ENCODE results near the gene USP15.
A peak's percentile ranks its signal among the peaks of the same experiment; 100 is the strongest.

The USP15 gene

DNA sequence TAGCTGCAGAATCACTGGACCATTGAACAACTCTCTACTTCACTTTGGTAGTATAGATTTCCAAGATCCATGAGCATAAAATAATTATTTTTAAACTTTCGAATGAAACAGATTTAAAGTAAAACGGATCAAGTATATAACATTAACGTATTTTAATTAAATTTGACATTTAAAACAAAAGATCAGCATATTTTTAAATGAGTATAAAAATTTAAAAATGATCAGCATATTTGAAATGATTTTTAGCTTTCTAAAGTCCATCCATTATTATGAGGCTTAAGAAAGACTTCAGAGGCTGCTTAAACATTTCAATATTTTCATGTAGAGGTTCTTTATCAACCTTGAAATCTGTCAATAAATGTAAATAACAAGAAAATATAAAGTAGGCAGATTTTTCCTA is 5.2 kb upstream of the USP15 start:
- Histone ChIP-seq H3K27ac (ENCODE audit: low read depth, low read length) (no peak overlapping the region), H3K36me3 (ENCODE audit: control insufficient read depth, low read length) (peaks cover 4% of the 10 kb centered on the region; the same call in 1 of the 2 replicates), H4K20me1 (ENCODE audit: control insufficient read depth, insufficient read depth, low read depth, low read length) (no peaks in the 10 kb centered on the region), H3K4me1 (ENCODE audit: control insufficient read depth, low read length) (peaks cover 10% of the 10 kb centered on the region), H3F3A (ENCODE audit: control insufficient read depth, insufficient read depth) (no peaks in the 10 kb centered on the region), H3K27me3 (ENCODE audit: control insufficient read depth, low read length) (no peaks in the 10 kb centered on the region), H3K9me2 (replicated peaks; ENCODE audit: control insufficient read depth, low read length) (no peaks in the 10 kb centered on the region), H3K4me2 (ENCODE audit: low read length) (no peak overlapping the region), H3K79me2 (ENCODE audit: control insufficient read depth, low read length) (peaks cover 3% of the 10 kb centered on the region; the same call in 1 of the 2 replicates), H3K4me3 (ENCODE audit: low read length) (no peak overlapping the region), H3K9me3 (ENCODE audit: control insufficient read depth, insufficient read depth, low read length) (no peaks in the 10 kb centered on the region)
- TF ChIP-seq, protein P1, sequence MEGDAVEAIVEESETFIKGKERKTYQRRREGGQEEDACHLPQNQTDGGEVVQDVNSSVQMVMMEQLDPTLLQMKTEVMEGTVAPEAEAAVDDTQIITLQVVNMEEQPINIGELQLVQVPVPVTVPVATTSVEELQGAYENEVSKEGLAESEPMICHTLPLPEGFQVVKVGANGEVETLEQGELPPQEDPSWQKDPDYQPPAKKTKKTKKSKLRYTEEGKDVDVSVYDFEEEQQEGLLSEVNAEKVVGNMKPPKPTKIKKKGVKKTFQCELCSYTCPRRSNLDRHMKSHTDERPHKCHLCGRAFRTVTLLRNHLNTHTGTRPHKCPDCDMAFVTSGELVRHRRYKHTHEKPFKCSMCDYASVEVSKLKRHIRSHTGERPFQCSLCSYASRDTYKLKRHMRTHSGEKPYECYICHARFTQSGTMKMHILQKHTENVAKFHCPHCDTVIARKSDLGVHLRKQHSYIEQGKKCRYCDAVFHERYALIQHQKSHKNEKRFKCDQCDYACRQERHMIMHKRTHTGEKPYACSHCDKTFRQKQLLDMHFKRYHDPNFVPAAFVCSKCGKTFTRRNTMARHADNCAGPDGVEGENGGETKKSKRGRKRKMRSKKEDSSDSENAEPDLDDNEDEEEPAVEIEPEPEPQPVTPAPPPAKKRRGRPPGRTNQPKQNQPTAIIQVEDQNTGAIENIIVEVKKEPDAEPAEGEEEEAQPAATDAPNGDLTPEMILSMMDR (IDR thresholded peaks at IDR 0.05; ENCODE audit: low read depth, low read length, poor library complexity, severe bottlenecking): no peak
- TF ChIP-seq EZH2phosphoT487 (IDR thresholded peaks at IDR 0.05; ENCODE audit: borderline replicate concordance, low read length): no peak

- Histone ChIP-seq H3K4me2 (ENCODE audit: low read length) (no peak overlapping the region), H3F3A (ENCODE audit: control insufficient read depth, insufficient read depth) (peaks cover 9% of the 10 kb centered on the region; the same call in 1 of the 2 replicates), H3K27me3 (ENCODE audit: control insufficient read depth, low read length) (no peaks in the 10 kb centered on the region), H4K20me1 (ENCODE audit: control insufficient read depth, insufficient read depth, low read depth, low read length) (no peaks in the 10 kb centered on the region), H3K4me3 (ENCODE audit: low read length) (no peak overlapping the region), H3K27ac (ENCODE audit: low read depth, low read length) (no peak overlapping the region), H3K36me3 (ENCODE audit: control insufficient read depth, low read length) (peaks cover 4% of the 10 kb centered on the region; the same call in 1 of the 2 replicates), H3K9me2 (replicated peaks; ENCODE audit: control insufficient read depth, low read length) (no peaks in the 10 kb centered on the region), H3K79me2 (ENCODE audit: control insufficient read depth, low read length) (peaks cover 15% of the 10 kb centered on the region), H3K9me3 (ENCODE audit: control insufficient read depth, insufficient read depth, low read length) (no peaks in the 10 kb centered on the region), H3K4me1 (ENCODE audit: control insufficient read depth, low read length) (peaks cover 12% of the 10 kb centered on the region)
- no peak for TF ChIP-seq EZH2phosphoT487 (IDR thresholded peaks at IDR 0.05; ENCODE audit: borderline replicate concordance, low read length)
- TF ChIP-seq, protein P1 (IDR thresholded peaks at IDR 0.05; ENCODE audit: low read depth, low read length, poor library complexity, severe bottlenecking): no peak
Measured at GRCh38 chr12:62256408-62257096, 3.7 kb upstream of the USP15 start.

DNA sequence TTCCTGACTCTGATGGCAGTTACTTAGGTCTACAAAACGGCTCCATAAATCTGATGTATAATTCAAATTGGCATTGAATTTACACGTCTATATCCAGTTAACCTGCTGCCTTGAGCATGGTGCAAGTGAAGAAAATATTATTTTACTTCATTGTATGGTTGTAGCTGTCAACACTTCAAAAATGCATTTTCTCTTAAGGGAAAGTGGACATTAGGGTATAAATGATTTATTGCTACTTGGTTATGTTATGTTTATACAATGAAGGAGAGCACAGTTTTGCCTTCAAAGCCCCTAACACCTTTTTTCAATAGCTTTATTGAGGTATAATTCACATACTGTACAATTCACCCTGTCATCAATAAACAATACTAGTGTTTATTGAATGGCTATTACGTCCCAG is 2.0 kb upstream of the USP15 start:
- Histone ChIP-seq H3K27ac (ENCODE audit: low read depth, low read length) (no peak overlapping the region), H3K36me3 (ENCODE audit: control insufficient read depth, low read length) (peaks cover 8% of the 10 kb centered on the region; the same call in 1 of the 2 replicates), H3K27me3 (ENCODE audit: control insufficient read depth, low read length) (no peaks in the 10 kb centered on the region), H3K4me2 (ENCODE audit: low read length) (peak overlapping the region; percentile 90; the same call in 1 of the 2 replicates), H3K4me3 (ENCODE audit: low read length) (no peak overlapping the region; the same call in 1 of the 2 replicates), H3K9me3 (ENCODE audit: control insufficient read depth, insufficient read depth, low read length) (no peaks in the 10 kb centered on the region), H3K79me2 (ENCODE audit: control insufficient read depth, low read length) (peaks cover 32% of the 10 kb centered on the region), H3F3A (ENCODE audit: control insufficient read depth, insufficient read depth) (peaks cover 9% of the 10 kb centered on the region; the same call in 1 of the 2 replicates), H4K20me1 (ENCODE audit: control insufficient read depth, insufficient read depth, low read depth, low read length) (0 out of 2 replicates have a peak, but pooled peaks cover 6% of the 10 kb centered on the region), H3K4me1 (ENCODE audit: control insufficient read depth, low read length) (peaks cover 25% of the 10 kb centered on the region), H3K9me2 (replicated peaks; ENCODE audit: control insufficient read depth, low read length) (no peaks in the 10 kb centered on the region)
- TF ChIP-seq, protein P1 (IDR thresholded peaks at IDR 0.05; ENCODE audit: low read depth, low read length, poor library complexity, severe bottlenecking): no peak
